Measurements from ENCODE around the gene MGP. TPM values are rescaled to one million over a fixed set of nuclear protein-coding genes. Genes with fewer than 3 reads are reported as not detected.

The MGP gene
- total and polyA plus RNA-seq, 2 experiments from 2014 or later, result 0.60 TPM; not detected in 1

- Mint-ChIP-seq H3K9me3 (no peaks in the 10 kb centered on the region), H3K27ac (no peak overlapping the region), H3K36me3 (ENCODE audit: low read depth) (no peaks in the 10 kb centered on the region), H3K27me3 (ENCODE audit: insufficient read depth, low read depth, poor library complexity) (peaks cover 2% of the 10 kb centered on the region), H3K4me1 (peaks cover 4% of the 10 kb centered on the region; the same call in 1 of the 3 replicates), H3K4me3 (no peak overlapping the region)
- ATAC-seq (no peak), DNase-seq (ENCODE audit: low spot score) (no peak)
- Histone ChIP-seq H3K36me3 (ENCODE audit: insufficient read depth) (no peaks in the 10 kb centered on the region), H3K4me3 (no peak overlapping the region), H3K4me2 (no peak overlapping the region), H3K27ac (ENCODE audit: low read depth) (no peak overlapping the region), H2AFZ (no peak overlapping the region), H3K9me2 (ENCODE audit: insufficient read depth) (0 out of 2 replicates have a peak, but pooled peaks cover 3% of the 10 kb centered on the region), H3K27me3 (ENCODE audit: insufficient read depth) (no peaks in the 10 kb centered on the region), H3K4me1 (ENCODE audit: insufficient read depth) (no peaks in the 10 kb centered on the region), H3F3A (replicated peaks; ENCODE audit: low read depth) (no peaks in the 10 kb centered on the region), H3K79me2 (replicated peaks; ENCODE audit: insufficient read depth) (no peaks in the 10 kb centered on the region), H4K20me1 (replicated peaks; ENCODE audit: insufficient read depth) (no peaks in the 10 kb centered on the region)
- TF ChIP-seq ZNF331 (CRISPR knock-in tag; IDR thresholded peaks at IDR 0.05; ENCODE audit: low read depth) (no peak), EZH2phosphoT487 (IDR thresholded peaks at IDR 0.05; ENCODE audit: unreplicated experiment) (no peak), ZNF114 (CRISPR knock-in tag; IDR thresholded peaks at IDR 0.05) (no peak), STAT1 (IDR thresholded peaks at IDR 0.05; ENCODE audit: unreplicated experiment) (no peak), ETS1 (IDR thresholded peaks at IDR 0.05) (no peak), NANOG (IDR thresholded peaks at IDR 0.05; ENCODE audit: borderline replicate concordance) (no peak), ZNF462 (CRISPR knock-in tag; IDR thresholded peaks at IDR 0.05) (no peak), POLR2AphosphoS5 (IDR thresholded peaks at IDR 0.05; ENCODE audit: low read depth) (no peak), EZH2 (IDR thresholded peaks at IDR 0.05; ENCODE audit: low read depth, unreplicated experiment) (no peak), CTCF (conservative IDR thresholded peaks at IDR 0.05; ENCODE audit: low read depth in 2 of 2) (no peak), CREB1 (CRISPR knock-in tag; IDR thresholded peaks at IDR 0.05; ENCODE audit: low read depth) (no peak), REST (IDR thresholded peaks at IDR 0.05; ENCODE audit: unreplicated experiment) (no peak), JUNB (IDR thresholded peaks at IDR 0.05; ENCODE audit: unreplicated experiment) (no peak)
Measured at GRCh38 chr12:14903386-14904098, 17.9 kb upstream of the MGP start.

Measured in GM23338 (cell line).